ENCODE measurements around the gene RANBP10. TPM values are rescaled to one million over a fixed set of nuclear protein-coding genes. Genes with fewer than 3 reads are reported as not detected.

The RANBP10 gene
- polyA plus RNA-seq, 2 of the 4 experiments (the other 2 are of a cell fraction): 7.5 to 9.8 TPM

DNA sequence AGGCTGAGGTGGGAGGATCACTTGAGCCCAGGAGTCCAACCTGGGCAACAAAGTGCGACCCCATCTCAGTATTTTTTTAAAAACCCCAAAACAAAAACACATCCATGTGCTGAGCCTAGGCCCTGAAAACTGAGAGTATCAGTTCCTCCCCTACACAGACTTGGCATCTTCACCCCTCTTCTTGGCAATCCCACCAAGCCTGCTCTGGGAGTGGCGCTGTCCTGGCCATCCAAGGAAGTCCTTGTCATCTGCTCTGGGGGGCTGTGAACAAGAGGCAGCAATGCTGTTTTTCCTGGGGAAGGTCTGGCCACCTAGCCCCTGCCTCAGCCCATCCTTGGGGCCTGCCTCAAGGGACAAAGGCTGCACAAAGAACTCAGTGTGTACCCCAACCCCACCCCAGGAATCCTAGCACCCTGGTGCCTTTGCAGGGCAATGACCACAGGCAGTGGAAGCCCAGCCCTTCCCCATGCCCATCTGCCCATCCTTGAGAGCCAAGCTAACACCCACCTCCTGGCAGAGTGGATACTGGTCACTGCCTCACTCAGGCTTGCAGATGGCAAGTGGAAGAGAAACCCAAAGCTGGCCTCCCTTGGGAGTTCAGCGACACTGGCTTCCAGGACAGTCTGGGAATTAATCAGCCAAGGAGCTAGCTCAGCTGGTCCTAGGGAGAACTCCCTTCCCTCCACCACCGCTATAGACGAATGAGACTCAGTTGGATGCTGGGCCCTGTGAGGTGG lies 72.5 kb downstream of the RANBP10 start:
- CTCF ChIA-PET: no interaction called here
- H3K27ac ChIP-seq: no peak overlapping the region
- WGBS (ENCODE audit: missing lambda C conversion rate): 88% methylated on average over 5 of the region's 5 CpGs
- no peaks in the 10 kb centered on the region for H3K4me1 ChIP-seq
- no peak for TF ChIP-seq RNF2 (IDR thresholded peaks at IDR 0.05; ENCODE audit: borderline replicate concordance, low read depth)
- TF ChIP-seq, protein P1, sequence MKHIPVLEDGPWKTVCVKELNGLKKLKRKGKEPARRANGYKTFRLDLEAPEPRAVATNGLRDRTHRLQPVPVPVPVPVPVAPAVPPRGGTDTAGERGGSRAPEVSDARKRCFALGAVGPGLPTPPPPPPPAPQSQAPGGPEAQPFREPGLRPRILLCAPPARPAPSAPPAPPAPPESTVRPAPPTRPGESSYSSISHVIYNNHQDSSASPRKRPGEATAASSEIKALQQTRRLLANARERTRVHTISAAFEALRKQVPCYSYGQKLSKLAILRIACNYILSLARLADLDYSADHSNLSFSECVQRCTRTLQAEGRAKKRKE (CRISPR knock-in tag; IDR thresholded peaks at IDR 0.05; ENCODE audit: low read depth): no peak
- TF ChIP-seq RARB (CRISPR knock-in tag; IDR thresholded peaks at IDR 0.05): no peak
- TF ChIP-seq, protein P2, sequence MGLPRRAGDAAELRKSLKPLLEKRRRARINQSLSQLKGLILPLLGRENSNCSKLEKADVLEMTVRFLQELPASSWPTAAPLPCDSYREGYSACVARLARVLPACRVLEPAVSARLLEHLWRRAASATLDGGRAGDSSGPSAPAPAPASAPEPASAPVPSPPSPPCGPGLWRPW (IDR thresholded peaks at IDR 0.05): no peak
- no peak for TF ChIP-seq FOXS1 (CRISPR knock-in tag; IDR thresholded peaks at IDR 0.05)
- no peak for FAIRE-seq
- no peak for ATAC-seq
- POLR2A ChIA-PET: no interaction called here
- no peak overlapping the region for H3K4me3 ChIP-seq
- no peak for DNase-seq (ENCODE audit: low read depth in 1 of 2, low spot score in 1 of 2)
- no peaks in the 10 kb centered on the region for H3K9me3 ChIP-seq
- H3K4me2 ChIP-seq: no peak overlapping the region

DNA sequence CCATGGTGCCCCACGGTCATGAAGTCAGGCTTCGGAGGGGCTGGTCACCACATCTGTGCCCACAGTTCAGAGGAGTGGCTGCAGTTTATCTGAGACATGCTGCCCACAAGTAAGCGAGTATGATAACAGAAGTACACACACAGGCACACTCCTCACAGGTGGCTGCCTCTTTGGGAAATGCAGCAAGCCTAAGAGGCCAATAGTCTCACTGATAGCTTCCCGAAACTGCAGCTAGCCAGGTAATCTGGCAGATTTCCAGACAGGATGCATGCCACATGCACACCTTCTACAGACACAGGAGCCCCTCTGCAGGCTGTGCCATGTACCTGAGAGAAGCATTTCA lies 74.6 kb downstream of the RANBP10 start:
- DNase-seq (ENCODE audit: low read depth in 1 of 2, low spot score in 1 of 2) (no peak), ATAC-seq (no peak), FAIRE-seq (no peak)
- Histone ChIP-seq H3K27ac (no peak overlapping the region), H3K4me3 (no peak overlapping the region), H3K4me2 (no peak overlapping the region), H3K4me1 (no peaks in the 10 kb centered on the region), H3K9me3 (no peaks in the 10 kb centered on the region)
- 84% methylated on average over 4 of the region's 4 CpGs for WGBS (ENCODE audit: missing lambda C conversion rate)
- ChIA-PET POLR2A (no interaction called here), CTCF (interaction anchor here (0.6 to 1.8 kb wide), 6 partner anchors 22 to 211 kb away, joined by 3 to 5 read pairs (median 4); partner anchors contain the start of gene CARMIL2)
- no peak for TF ChIP-seq POLR2AphosphoS2 (conservative IDR thresholded peaks at IDR 0.05; ENCODE audit: low read length)

DNA sequence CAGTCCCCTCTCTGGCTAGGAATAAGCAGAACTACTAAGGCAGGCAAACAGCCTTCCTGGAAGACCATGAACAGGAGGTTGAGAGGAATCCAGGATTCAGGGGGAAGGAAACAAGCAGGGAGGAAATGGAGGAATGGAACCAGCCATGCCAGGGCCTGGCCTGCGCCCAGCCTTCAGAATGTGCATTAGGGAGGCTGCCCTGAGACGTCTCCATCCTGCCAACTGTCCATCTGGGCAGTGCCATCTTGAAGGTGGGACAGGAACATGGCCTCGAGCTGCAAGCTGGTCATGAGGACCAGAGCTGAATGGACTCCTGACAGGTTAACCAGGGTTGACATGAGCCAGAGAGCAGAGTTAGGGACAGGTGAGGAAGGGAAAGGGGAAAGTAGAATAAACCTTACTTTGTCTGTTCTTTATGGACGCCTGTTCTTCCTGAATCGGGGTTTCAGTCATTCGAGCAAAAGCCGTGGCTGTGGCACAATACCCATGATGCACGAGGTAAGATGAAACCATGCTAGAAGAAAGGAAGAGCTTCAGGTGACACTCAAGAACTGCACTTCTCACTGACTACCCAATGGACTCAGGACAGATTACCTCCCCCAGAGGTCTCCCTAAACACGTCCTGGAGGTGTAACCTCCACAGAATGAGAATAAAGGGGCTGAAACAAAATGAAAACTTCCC lies 75.1 kb downstream of the RANBP10 start:
- CTCF ChIA-PET: interaction anchor here (1.2 to 1.8 kb wide), 3 partner anchors 58 to 210 kb away, joined by 3 to 5 read pairs (median 4); partner anchors contain the start of gene CARMIL2
- H3K27ac ChIP-seq: no peak overlapping the region
- no peak for DNase-seq (ENCODE audit: low read depth in 1 of 2, low spot score in 1 of 2)
- no peak overlapping the region for H3K4me2 ChIP-seq
- no peaks in the 10 kb centered on the region for H3K9me3 ChIP-seq
- WGBS (ENCODE audit: missing lambda C conversion rate): 87% methylated on average over 9 of the region's 9 CpGs
- no peak for ATAC-seq
- no peak overlapping the region for H3K4me3 ChIP-seq
- H3K4me1 ChIP-seq: no peaks in the 10 kb centered on the region
- POLR2A ChIA-PET: no interaction called here
- FAIRE-seq: no peak
- TF ChIP-seq NPAS2 (CRISPR knock-in tag; IDR thresholded peaks at IDR 0.05; ENCODE audit: borderline replicate concordance): no peak
- TF ChIP-seq ZFP36 (IDR thresholded peaks at IDR 0.05; ENCODE audit: borderline replicate concordance, partially characterized antibody): no peak
- TF ChIP-seq HOXA7 (CRISPR knock-in tag; IDR thresholded peaks at IDR 0.05): no peak
- TF ChIP-seq, protein P1 (CRISPR knock-in tag; IDR thresholded peaks at IDR 0.05; ENCODE audit: low read depth): no peak
- no peak for TF ChIP-seq MAFK (IDR thresholded peaks at IDR 0.05; ENCODE audit: partially characterized antibody)
- no peak for TF ChIP-seq TP53 (CRISPR knock-in tag; IDR thresholded peaks at IDR 0.05)
- no peak for TF ChIP-seq RAD21 (conservative IDR thresholded peaks at IDR 0.05 in 1 of 2, IDR thresholded peaks at IDR 0.05 in 1 of 2)
- no peak for TF ChIP-seq RNF2 (IDR thresholded peaks at IDR 0.05; ENCODE audit: borderline replicate concordance, low read depth)
- no peak for TF ChIP-seq FOSB (CRISPR knock-in tag; IDR thresholded peaks at IDR 0.05)
- TF ChIP-seq, protein P3, sequence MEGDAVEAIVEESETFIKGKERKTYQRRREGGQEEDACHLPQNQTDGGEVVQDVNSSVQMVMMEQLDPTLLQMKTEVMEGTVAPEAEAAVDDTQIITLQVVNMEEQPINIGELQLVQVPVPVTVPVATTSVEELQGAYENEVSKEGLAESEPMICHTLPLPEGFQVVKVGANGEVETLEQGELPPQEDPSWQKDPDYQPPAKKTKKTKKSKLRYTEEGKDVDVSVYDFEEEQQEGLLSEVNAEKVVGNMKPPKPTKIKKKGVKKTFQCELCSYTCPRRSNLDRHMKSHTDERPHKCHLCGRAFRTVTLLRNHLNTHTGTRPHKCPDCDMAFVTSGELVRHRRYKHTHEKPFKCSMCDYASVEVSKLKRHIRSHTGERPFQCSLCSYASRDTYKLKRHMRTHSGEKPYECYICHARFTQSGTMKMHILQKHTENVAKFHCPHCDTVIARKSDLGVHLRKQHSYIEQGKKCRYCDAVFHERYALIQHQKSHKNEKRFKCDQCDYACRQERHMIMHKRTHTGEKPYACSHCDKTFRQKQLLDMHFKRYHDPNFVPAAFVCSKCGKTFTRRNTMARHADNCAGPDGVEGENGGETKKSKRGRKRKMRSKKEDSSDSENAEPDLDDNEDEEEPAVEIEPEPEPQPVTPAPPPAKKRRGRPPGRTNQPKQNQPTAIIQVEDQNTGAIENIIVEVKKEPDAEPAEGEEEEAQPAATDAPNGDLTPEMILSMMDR (IDR thresholded peaks at IDR 0.05): no peak
- TF ChIP-seq TFCP2L1 (CRISPR knock-in tag; IDR thresholded peaks at IDR 0.05): no peak
- TF ChIP-seq, protein P4, sequence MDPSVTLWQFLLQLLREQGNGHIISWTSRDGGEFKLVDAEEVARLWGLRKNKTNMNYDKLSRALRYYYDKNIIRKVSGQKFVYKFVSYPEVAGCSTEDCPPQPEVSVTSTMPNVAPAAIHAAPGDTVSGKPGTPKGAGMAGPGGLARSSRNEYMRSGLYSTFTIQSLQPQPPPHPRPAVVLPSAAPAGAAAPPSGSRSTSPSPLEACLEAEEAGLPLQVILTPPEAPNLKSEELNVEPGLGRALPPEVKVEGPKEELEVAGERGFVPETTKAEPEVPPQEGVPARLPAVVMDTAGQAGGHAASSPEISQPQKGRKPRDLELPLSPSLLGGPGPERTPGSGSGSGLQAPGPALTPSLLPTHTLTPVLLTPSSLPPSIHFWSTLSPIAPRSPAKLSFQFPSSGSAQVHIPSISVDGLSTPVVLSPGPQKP (IDR thresholded peaks at IDR 0.05; ENCODE audit: low read depth, low read length): no peak
- no peak for TF ChIP-seq ESRRA (IDR thresholded peaks at IDR 0.05; ENCODE audit: borderline replicate concordance, low read length)
- TF ChIP-seq, protein P5, sequence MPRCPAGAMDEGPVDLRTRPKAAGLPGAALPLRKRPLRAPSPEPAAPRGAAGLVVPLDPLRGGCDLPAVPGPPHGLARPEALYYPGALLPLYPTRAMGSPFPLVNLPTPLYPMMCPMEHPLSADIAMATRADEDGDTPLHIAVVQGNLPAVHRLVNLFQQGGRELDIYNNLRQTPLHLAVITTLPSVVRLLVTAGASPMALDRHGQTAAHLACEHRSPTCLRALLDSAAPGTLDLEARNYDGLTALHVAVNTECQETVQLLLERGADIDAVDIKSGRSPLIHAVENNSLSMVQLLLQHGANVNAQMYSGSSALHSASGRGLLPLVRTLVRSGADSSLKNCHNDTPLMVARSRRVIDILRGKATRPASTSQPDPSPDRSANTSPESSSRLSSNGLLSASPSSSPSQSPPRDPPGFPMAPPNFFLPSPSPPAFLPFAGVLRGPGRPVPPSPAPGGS (IDR thresholded peaks at IDR 0.05): no peak
- no peak for TF ChIP-seq CBX8 (IDR thresholded peaks at IDR 0.05)
- TF ChIP-seq BHLHE40 (IDR thresholded peaks at IDR 0.05; ENCODE audit: low read depth, low read length): no peak
- TF ChIP-seq, protein P6, sequence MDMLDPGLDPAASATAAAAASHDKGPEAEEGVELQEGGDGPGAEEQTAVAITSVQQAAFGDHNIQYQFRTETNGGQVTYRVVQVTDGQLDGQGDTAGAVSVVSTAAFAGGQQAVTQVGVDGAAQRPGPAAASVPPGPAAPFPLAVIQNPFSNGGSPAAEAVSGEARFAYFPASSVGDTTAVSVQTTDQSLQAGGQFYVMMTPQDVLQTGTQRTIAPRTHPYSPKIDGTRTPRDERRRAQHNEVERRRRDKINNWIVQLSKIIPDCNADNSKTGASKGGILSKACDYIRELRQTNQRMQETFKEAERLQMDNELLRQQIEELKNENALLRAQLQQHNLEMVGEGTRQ (IDR thresholded peaks at IDR 0.05): no peak
- TF ChIP-seq KDM1A (IDR thresholded peaks at IDR 0.05; ENCODE audit: low read depth): no peak
- TF ChIP-seq, protein P7, sequence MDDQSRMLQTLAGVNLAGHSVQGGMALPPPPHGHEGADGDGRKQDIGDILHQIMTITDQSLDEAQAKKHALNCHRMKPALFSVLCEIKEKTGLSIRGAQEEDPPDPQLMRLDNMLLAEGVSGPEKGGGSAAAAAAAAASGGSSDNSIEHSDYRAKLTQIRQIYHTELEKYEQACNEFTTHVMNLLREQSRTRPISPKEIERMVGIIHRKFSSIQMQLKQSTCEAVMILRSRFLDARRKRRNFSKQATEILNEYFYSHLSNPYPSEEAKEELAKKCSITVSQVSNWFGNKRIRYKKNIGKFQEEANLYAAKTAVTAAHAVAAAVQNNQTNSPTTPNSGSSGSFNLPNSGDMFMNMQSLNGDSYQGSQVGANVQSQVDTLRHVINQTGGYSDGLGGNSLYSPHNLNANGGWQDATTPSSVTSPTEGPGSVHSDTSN (IDR thresholded peaks at IDR 0.05): no peak

Measured in A549 (cell line).